Omental fat pad (tissue), 4 donors: ENCODE data around the gene UBFD1. TPM values are rescaled to one million over a fixed set of nuclear protein-coding genes. Genes with fewer than 3 reads are reported as not detected.

ENCODE experiments used
- ATAC-seq: fragments of 150-250 bp; one replicate; pipeline ENCODE4 v1.9.1; 2016; ENCODE audit warnings: mild to moderate bottlenecking, moderate library complexity; ENCODE audit not compliant: low FRiP score
- DNase-seq: peaks from one replicate; pipeline ENCODE4 v3.0.0-alpha.2; 2019; ENCODE audit warnings: low spot score
- total RNA-seq, 4 donors: library from RNA; depleted of rRNA; stranded (reverse); fragments of >200 nt; gene quantifications; one replicate each; pipeline ENCODE4 v1.1.0, GENCODE V29; 2016
- TF ChIP-seq, protein P1 (sequence below), 3 donors: fragments of 450-650 bp; IDR thresholded peaks; one replicate each; pipeline ENCODE4 v1.5.1; 2016 to 2017; ENCODE audit warnings: antibody characterized with exemption in 3 of 3, mild to moderate bottlenecking in 3 of 3, moderate library complexity in 2 of 3

The UBFD1 gene
- total RNA-seq, 4 donors from 2014 or later, result 55.8 to 89.1 (median 66.5) TPM

- TF ChIP-seq, protein P1, sequence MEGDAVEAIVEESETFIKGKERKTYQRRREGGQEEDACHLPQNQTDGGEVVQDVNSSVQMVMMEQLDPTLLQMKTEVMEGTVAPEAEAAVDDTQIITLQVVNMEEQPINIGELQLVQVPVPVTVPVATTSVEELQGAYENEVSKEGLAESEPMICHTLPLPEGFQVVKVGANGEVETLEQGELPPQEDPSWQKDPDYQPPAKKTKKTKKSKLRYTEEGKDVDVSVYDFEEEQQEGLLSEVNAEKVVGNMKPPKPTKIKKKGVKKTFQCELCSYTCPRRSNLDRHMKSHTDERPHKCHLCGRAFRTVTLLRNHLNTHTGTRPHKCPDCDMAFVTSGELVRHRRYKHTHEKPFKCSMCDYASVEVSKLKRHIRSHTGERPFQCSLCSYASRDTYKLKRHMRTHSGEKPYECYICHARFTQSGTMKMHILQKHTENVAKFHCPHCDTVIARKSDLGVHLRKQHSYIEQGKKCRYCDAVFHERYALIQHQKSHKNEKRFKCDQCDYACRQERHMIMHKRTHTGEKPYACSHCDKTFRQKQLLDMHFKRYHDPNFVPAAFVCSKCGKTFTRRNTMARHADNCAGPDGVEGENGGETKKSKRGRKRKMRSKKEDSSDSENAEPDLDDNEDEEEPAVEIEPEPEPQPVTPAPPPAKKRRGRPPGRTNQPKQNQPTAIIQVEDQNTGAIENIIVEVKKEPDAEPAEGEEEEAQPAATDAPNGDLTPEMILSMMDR (IDR thresholded peaks at IDR 0.05), result no peak
- no peak for ATAC-seq
- DNase-seq, result no peak
Observed at GRCh38 chr16:23566724-23567123, 9.2 kb downstream of the UBFD1 start.

- DNase-seq, result no peak
- TF ChIP-seq, protein P1 (IDR thresholded peaks at IDR 0.05), result no peak
- ATAC-seq, result no peak
Observed at GRCh38 chr16:23567602-23568001, 10.1 kb downstream of the UBFD1 start.

- DNase-seq (no peak), ATAC-seq (no peak)
- TF ChIP-seq, protein P1 (IDR thresholded peaks at IDR 0.05), result no peak
Observed at GRCh38 chr16:23570992-23571632, 13.6 kb downstream of the UBFD1 start.

- ATAC-seq, result no peak
- TF ChIP-seq, protein P1 (IDR thresholded peaks at IDR 0.05), result no peak
- no peak for DNase-seq
Observed at GRCh38 chr16:23571895-23572294, 14.4 kb downstream of the UBFD1 start.

DNA sequence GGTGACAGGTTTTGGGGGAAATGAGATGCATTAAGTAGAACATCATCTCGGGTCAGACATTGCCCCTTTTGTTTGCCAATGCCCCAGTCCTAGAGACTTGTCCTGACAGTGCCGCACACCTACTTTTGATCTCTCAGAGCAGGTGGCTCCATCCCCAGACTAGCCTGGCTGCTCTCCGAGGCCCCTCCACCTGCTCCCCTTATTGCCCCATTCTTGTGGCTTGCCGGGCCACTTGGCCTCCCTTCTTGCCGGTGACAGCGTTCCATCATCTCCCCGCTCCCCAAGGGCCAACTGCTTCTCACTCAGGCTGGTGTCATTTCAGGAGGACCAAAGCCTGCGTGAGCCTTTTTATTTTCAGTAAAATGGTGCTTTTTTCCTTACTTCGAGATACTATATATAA is 14.9 kb downstream of the UBFD1 start:
- TF ChIP-seq, protein P1 (IDR thresholded peaks at IDR 0.05), result no peak
- ATAC-seq (no peak), DNase-seq (no peak)

GRCh38 chr16:23573817-23574216 is 16.3 kb downstream of the UBFD1 start:
- TF ChIP-seq, protein P1 (IDR thresholded peaks at IDR 0.05), result no peak
- ATAC-seq (no peak), DNase-seq (no peak)

GRCh38 chr16:23575834-23576233 is 18.3 kb downstream of the UBFD1 start:
- no peak for DNase-seq
- no peak for ATAC-seq
- TF ChIP-seq, protein P1 (IDR thresholded peaks at IDR 0.05), result no peak
